OCI-LY1 (cell line): ENCODE results near the gene VENTX.

ENCODE experiments used
- H2AFZ ChIP-seq: fragments of 200-600 bp; sonication (generic), shearing (Covaris generic); 2 replicates; pipeline ENCODE4 v1.6.0; 2014; ENCODE audit warnings: antibody characterized with exemption, mild to moderate bottlenecking, low read length
- H3F3A ChIP-seq: fragments of 200-600 bp; sonication (generic), shearing (Covaris generic); 2 replicates; pipeline ENCODE4 v1.6.0; 2014; ENCODE audit warnings: mild to moderate bottlenecking, antibody characterized with exemption, low read length, moderate library complexity; ENCODE audit not compliant: insufficient read depth
- H3K27ac ChIP-seq: fragments of 200-600 bp; sonication (generic); 2 replicates; pipeline ENCODE4 v1.5.1; 2014; ENCODE audit warnings: low read length, mixed run types, mild to moderate bottlenecking, low read depth; ENCODE audit not compliant: poor library complexity, severe bottlenecking
- H3K27me3 ChIP-seq: fragments of 200-600 bp; sonication (generic); 2 replicates; pipeline ENCODE4 v1.6.0; 2014; ENCODE audit warnings: antibody characterized with exemption, mild to moderate bottlenecking, low read length, moderate library complexity; ENCODE audit not compliant: insufficient read depth
- H3K36me3 ChIP-seq: fragments of 200-600 bp; sonication (generic); 2 replicates; pipeline ENCODE4 v1.6.1; 2014; ENCODE audit warnings: mild to moderate bottlenecking, antibody characterized with exemption, low read length, moderate library complexity, mixed read lengths; ENCODE audit not compliant: insufficient read depth
- H3K4me1 ChIP-seq: fragments of 200-600 bp; sonication (generic); 2 replicates; pipeline ENCODE4 v1.5.1; 2014; ENCODE audit warnings: mild to moderate bottlenecking, low read length, moderate library complexity; ENCODE audit not compliant: insufficient read depth, severe bottlenecking
- H3K4me2 ChIP-seq: fragments of 200-600 bp; sonication (generic), shearing (Covaris generic); 2 replicates; pipeline ENCODE4 v1.6.1; 2014; ENCODE audit warnings: low read length
- H3K4me3 ChIP-seq: fragments of 200-600 bp; sonication (generic); 2 replicates; pipeline ENCODE4 v1.5.1; 2014; ENCODE audit warnings: low read length, low read depth, mild to moderate bottlenecking, mixed read lengths; ENCODE audit not compliant: poor library complexity, severe bottlenecking
- H3K79me2 ChIP-seq: fragments of 200-600 bp; shearing (Covaris generic); 2 replicates; pipeline ENCODE4 v1.6.1; 2016; ENCODE audit warnings: mixed run types, low read length, mixed read lengths; ENCODE audit not compliant: insufficient read depth
- H3K9ac ChIP-seq: fragments of 200-600 bp; sonication (generic), shearing (Covaris generic); 2 replicates; pipeline ENCODE4 v1.6.1; 2014; ENCODE audit warnings: mild to moderate bottlenecking, low read length, mixed read lengths
- H3K9me2 ChIP-seq: fragments of 200-600 bp; sonication (generic), shearing (Covaris generic); 2 replicates; pipeline ENCODE4 v1.6.1; 2014; ENCODE audit warnings: low read depth, mild to moderate bottlenecking, low read length, mixed read lengths
- H3K9me3 ChIP-seq: fragments of 200-600 bp; shearing (Covaris generic); 2 replicates; pipeline ENCODE4 v1.6.1; 2014; ENCODE audit warnings: low read length, mixed read lengths
- H4K20me1 ChIP-seq: fragments of 200-600 bp; sonication (generic), shearing (Covaris generic); 2 replicates; pipeline ENCODE4 v1.6.0; 2016; ENCODE audit warnings: mild to moderate bottlenecking, low read length; ENCODE audit not compliant: insufficient read depth
- EZH2 ChIP-seq: fragments of 200-600 bp; sonication (generic), shearing (Covaris generic); IDR thresholded peaks from 2 replicates; pipeline ENCODE4 v1.8.0; 2017; ENCODE audit warnings: borderline replicate concordance, mixed run types, mild to moderate bottlenecking, antibody characterized with exemption, low read length, moderate library complexity, mixed read lengths
- TF ChIP-seq, protein P1 (sequence below): fragments of 200-600 bp; sonication (generic), shearing (Covaris generic); IDR thresholded peaks from 2 replicates; pipeline ENCODE4 v1.5.1; 2017; ENCODE audit warnings: mild to moderate bottlenecking, antibody characterized with exemption, low read length, moderate library complexity, mixed read lengths

The VENTX gene

DNA sequence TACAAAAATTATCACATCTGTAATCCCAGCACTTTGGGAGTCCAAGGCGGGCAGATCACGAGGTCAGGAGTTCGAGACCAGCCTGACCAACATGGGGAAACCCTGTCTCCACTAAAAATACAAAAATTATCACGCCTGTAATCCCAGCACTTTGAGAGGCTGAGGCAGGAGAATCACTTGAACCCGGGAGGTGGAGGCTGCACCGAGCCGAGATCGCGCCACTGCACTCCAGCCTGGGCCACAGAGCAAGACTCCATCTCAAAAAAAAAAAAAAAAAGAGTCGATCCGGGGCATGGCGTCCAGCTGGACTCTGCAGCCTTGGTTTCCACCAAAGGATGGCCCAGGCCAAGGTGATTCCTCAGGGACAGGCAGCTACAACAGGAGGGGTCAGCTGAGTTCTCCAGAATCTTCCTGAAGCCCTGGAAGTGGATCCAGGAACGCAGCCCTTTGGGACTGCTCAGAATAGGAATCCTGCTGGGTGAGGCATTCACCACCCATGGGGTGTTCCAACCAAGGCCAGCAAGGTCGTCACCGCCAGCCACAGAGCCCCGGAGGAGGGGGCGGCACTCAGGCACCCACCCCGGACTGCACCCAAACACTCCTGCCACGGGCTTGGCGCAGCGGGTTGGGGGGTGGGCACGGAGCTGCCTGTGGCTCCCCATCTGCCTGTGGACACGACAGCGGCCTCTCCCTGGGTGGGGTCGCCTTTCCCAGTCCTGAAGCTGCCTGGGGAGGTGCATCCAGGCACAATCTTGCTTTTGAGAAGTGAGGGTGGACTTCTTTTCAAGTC is 19.7 kb upstream of the VENTX start:
- Histone ChIP-seq H3K27me3 (no peaks in the 10 kb centered on the region), H3F3A (no peaks in the 10 kb centered on the region), H3K9me2 (no peaks in the 10 kb centered on the region), H3K27ac (no peak overlapping the region), H3K4me1 (no peaks in the 10 kb centered on the region), H3K9me3 (no peaks in the 10 kb centered on the region), H2AFZ (no peak overlapping the region), H3K9ac (no peak overlapping the region), H3K4me3 (no peak overlapping the region), H3K79me2 (no peaks in the 10 kb centered on the region), H3K36me3 (no peaks in the 10 kb centered on the region), H3K4me2 (no peak overlapping the region), H4K20me1 (no peaks in the 10 kb centered on the region)
- no peak for TF ChIP-seq EZH2
- TF ChIP-seq, protein P1, sequence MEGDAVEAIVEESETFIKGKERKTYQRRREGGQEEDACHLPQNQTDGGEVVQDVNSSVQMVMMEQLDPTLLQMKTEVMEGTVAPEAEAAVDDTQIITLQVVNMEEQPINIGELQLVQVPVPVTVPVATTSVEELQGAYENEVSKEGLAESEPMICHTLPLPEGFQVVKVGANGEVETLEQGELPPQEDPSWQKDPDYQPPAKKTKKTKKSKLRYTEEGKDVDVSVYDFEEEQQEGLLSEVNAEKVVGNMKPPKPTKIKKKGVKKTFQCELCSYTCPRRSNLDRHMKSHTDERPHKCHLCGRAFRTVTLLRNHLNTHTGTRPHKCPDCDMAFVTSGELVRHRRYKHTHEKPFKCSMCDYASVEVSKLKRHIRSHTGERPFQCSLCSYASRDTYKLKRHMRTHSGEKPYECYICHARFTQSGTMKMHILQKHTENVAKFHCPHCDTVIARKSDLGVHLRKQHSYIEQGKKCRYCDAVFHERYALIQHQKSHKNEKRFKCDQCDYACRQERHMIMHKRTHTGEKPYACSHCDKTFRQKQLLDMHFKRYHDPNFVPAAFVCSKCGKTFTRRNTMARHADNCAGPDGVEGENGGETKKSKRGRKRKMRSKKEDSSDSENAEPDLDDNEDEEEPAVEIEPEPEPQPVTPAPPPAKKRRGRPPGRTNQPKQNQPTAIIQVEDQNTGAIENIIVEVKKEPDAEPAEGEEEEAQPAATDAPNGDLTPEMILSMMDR, result no peak

GRCh38 chr10:133218891-133219290 is 18.8 kb upstream of the VENTX start:
- H3K27me3 ChIP-seq, result no peaks in the 10 kb centered on the region
- no peak for TF ChIP-seq EZH2
- TF ChIP-seq, protein P1, result no peak
- H4K20me1 ChIP-seq, result no peaks in the 10 kb centered on the region
- no peaks in the 10 kb centered on the region for H3K36me3 ChIP-seq
- no peak overlapping the region for H3K4me2 ChIP-seq
- no peaks in the 10 kb centered on the region for H3K9me3 ChIP-seq
- H3K4me3 ChIP-seq, result no peak overlapping the region
- no peaks in the 10 kb centered on the region for H3K9me2 ChIP-seq
- H2AFZ ChIP-seq, result no peak overlapping the region
- H3F3A ChIP-seq, result no peaks in the 10 kb centered on the region
- H3K27ac ChIP-seq, result no peak overlapping the region
- no peak overlapping the region for H3K9ac ChIP-seq
- no peaks in the 10 kb centered on the region for H3K4me1 ChIP-seq
- H3K79me2 ChIP-seq, result no peaks in the 10 kb centered on the region

DNA sequence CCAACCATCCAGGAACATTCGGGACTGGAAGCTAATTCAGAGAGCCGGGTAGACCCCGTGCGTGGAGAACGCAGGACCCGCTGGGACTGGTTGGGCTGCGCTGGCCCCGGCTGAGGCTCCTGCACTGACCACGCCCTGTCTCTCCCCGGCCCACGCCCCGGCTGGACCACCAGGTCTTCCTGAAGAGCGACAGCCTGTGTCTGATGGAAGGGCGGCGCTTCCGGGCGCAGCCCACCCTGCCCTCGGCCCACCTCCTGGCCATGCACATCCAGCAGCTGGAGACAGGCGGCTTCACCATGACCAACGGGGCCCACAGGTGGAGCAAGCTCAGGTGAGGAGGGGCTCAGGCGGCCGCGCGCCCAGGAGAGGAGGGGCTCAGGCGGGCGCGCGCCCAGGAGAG is 17.9 kb upstream of the VENTX start:
- H4K20me1 ChIP-seq, result no peaks in the 10 kb centered on the region
- TF ChIP-seq, protein P1, result no peak
- no peak for TF ChIP-seq EZH2
- H3K36me3 ChIP-seq, result no peaks in the 10 kb centered on the region
- H3F3A ChIP-seq, result no peaks in the 10 kb centered on the region
- H3K27ac ChIP-seq, result no peak overlapping the region
- no peak overlapping the region for H2AFZ ChIP-seq
- no peaks in the 10 kb centered on the region for H3K9me2 ChIP-seq
- H3K79me2 ChIP-seq, result no peaks in the 10 kb centered on the region
- H3K9ac ChIP-seq, result no peak overlapping the region
- H3K27me3 ChIP-seq, result no peaks in the 10 kb centered on the region
- H3K4me2 ChIP-seq, result no peak overlapping the region
- no peaks in the 10 kb centered on the region for H3K4me1 ChIP-seq
- no peaks in the 10 kb centered on the region for H3K9me3 ChIP-seq
- H3K4me3 ChIP-seq, result no peak overlapping the region
